NCI-H146 treated with DMSO at 0.1 percent for 48 hours (cell line): Measurements from ENCODE around the gene TFF2.
A peak's percentile ranks its signal among the peaks of the same experiment; 100 is the strongest.

Source experiments
- DNase-seq: peaks from one replicate; lab custom pipeline; 2025; ENCODE audit not compliant: unreplicated experiment; lab: John Stamatoyannopoulos, UW

TFF2 gene

DNA sequence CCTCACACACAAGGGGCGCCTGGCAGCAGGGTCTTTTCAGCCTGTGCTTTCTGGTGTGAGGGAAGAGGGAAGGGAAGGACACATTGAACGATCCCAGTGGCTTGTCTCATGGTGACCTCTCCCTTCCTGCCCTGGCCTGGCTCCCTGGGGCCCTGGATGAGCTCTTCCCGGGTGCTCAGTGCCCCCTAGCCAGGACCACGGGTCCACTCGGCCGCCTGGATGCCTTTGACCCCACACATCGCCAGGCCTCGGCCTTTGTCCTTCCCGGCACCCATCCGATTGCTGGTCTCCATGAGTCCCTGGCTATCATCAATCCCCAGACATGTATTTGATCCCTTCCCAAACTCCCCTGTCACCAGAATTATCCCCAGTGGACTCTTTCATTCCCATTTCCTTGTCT lies 29.6 kb downstream of the TFF2 start:
- no peak for DNase-seq

DNA sequence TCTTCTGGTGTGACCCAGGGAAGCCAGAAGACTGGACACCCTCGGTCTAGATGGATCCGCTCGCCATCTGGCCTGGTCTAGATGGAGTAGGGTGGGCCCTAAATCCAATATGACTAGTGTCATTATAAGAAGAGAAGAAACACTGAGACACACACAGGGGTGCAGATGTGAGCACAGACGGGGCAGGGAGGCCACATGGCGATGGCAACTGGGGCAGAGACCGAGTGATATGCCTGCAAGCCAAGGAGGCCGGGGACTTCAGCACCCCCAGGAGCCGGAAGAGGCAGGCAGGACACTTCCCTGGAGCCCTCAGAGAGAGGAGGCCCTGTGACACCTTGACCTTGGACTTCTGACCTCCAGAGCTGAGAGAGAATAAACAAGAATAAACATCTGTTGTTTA lies 30.0 kb downstream of the TFF2 start:
- DNase-seq = no peak

DNA sequence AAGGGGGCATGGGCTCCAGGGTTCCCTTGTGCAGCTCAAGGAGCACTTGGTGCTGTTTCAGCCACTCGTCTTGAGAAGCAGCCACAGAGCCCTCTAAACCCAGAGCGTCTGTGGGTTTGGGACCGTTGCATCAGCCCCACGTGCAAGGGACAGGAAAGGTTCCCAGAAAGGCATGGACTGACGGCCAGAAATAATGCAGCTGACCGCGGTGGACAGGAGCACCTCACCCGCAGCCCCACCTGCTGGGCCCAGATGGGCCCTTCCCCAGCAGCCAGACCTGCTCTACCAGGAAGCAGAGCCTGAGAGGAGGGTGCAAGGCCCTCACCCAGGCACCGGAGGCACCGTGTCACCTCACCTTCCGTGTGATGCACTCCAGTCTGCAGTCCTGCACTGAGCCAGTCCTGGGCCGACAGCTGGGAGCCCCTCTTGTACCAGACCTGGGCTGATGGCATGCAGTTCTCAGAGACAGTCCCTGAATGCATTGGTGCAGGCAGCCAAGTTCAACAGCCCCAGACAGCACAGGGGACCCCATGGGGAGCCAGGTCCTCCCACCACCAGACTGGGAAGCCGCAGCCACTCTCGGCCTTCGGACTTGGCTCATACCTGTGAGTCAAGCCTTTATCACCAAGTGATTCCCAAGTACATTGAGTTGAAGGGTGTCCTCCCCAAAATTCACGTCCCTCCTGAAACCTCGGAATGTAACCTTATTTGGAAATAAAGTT lies 30.8 kb downstream of the TFF2 start:
- no peak for DNase-seq

DNA sequence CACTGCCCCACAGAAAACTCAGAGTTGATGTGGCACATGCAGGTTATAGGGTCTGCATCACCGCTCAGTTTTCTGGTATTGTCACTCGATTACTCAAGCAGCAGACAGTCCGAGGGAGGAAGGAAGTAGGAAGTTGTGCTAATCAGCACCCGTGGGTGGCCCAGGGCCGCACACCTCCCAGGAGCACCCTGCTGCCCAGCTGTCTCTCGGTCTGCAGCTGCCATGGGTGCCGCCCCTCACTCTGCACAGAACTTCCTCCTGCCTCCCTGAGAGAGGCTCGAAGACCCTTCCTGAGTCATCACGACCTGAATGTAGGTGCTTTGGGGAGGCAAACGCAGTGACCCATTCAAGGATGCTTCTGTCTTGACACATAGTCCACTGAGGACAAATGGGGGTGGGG lies 31.4 kb downstream of the TFF2 start:
- DNase-seq = no peak

DNA sequence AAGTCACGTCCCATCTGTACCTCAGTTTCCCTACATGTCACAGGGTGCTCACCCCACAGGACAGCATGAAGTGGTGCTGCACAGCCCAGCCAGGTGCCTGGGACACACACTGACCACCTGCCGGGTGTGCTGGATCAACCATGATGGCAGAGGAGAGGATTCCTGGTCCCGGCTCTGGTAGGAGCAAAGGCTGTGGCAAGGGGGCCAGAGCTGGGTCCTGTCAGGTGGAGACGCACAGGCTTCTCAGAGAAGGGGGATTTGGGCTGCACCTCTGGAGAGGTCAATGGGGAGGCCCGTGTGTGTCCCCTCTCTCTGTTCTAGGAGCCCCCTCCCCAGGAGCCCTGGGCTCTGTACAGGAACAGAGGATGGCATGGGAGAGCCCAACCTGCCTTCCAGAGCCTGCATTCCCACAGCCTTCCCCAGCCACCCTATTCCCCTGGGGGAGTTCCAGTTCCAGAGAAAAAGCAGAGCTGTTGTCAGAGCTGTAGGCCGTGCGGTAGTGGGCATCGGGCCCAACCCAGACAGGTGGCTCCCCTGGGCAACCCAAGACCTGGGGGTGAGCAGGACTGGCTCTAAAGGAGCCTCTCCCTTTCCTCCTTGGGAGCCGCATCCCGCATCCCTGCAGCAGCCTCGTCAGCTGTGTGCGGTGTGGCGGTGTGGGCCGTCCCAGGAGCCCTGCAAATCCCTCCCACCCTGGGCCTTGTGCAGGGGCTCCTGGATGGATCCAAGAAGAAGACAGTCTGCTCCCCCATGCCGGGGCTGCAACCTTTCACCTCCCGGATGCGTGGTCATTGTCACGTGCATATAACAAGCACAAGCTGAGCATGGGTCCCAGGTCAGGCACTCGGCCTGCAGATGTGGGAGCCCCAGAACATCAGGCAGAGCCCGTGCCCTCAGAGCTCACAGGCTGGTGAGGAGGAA lies 32.7 kb downstream of the TFF2 start:
- DNase-seq = no peak

DNA sequence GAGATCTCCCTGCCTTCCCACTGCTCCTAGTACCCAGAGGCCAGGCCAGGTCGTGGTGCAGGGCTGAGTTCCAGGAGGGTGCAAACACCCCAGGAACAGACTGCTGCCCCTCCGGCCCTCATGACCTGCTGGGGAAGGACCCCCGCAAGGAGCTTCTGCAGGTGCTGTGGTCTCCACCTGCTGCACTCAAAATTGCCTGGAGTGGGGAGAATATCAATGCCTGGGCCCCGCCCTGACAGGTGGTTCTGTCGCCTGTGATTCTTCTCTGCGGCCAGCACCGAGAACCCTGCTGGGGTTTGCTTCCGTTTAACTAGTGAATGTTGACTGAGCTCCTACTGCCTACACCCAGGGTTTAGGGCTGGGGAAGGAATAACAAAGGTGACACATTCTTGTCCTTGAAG lies 33.5 kb downstream of the TFF2 start:
- peak; percentile 88 for DNase-seq

DNA sequence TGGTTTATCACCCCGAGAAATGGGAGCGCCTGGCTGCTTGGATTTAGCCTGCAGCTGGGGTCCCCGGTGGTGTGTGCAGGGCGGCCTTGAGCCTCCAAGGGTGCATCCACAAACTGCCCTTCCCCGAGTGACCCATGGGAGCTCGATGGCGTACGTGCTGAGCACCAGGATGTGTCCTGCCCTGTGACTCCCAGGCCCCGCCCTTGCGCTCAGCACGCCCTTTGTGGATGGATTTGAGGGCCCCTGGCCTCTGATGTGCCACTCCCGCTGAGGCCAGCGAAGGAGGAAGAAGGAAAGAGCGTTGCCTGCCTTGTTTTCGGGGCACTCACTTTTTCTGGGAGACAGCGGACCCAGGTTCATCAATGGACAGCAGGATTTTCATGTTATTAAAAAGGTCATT lies 33.9 kb downstream of the TFF2 start:
- DNase-seq = peak; percentile 20

DNA sequence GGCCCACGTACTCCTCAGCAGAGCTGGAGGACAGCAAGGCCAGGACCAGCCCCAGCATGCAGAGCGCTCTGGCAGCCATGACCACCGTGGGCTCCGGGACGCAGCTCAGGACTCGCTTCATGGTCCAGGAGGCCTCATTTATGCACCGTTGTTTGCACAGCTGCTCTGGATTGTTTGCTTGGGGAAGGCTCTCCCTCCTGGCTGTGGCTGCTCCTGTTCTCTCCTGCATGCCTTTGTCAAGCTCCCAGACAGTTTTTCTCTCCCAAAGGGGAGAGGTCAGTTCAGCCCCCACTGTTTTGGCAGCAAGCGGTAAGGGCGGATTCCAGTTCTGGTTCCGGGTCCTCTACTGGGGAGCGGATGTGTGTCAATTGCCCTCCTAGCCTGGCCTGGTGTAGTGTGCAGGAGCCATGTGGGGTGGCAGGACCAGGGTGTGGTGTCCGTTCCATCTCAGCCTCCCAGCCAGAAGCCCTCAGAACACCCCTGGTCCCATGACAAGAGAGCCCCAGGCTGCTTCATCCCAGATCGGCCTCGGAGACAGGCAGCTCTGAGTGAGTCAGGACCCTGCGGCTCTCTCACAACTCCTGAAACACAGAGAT lies 35.4 kb downstream of the TFF2 start, which contains the start of gene TFF3:
Gene TFF3 (minus strand): TSS at position 114 of the 596 bp plus-strand sequence. CDS start 35 bp downstream, at position 79.
- DNase-seq = peak; percentile 95

DNA sequence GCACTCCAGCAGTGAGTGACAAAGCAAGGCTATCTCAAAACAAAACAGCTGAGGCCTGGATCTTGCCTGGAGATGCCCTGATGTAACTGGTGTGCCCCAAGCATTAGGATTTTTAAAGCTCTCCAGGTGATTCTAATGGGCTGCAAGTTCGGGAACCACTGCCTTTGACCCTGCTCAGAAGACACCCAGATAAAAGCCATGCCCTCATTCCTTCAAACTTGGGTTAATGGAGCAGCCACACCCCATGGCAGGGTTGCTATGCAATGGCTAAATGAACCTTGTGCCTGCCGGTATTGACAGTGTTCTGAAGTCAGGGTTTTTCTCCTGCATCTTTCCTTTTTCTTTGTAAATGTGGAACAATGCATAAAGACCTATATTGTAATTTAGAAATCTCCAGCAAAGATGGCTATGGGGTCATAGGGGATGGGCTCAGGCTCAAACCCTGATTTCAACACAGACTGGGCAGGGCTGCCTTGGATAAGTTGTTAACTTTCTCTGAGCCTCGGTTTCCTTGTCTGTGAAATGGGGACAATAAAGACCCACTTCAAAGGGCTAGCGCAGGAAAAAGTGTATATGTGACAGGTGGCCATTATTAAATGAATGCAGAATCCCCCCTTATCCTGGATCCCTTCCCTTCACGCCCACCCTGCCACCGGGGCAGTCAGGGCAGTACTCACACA lies 36.0 kb downstream of the TFF2 start:
- no peak for DNase-seq

DNA sequence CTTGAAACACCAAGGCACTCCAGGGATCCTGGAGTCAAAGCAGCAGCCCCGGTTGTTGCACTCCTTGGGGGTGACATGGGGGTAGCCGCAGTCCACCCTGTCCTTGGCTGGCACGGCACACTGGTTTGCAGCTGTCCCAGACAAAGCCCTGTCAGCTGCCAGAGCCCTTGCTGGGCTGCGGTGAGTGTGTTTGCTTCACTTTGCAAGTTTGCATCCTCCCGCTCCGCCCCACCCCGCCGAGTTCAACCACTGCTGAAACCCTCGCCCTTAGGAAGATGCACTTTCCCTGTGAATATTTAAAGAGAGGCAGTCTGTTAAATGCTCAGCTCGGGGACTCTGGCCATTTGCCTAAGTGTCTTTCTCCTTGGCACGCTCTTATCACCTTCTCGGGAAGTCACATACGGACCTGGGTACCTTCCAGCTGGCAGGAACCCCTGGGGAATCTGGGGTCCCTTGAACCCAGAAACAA lies 37.3 kb downstream of the TFF2 start:
- peak; percentile 57 for DNase-seq

DNA sequence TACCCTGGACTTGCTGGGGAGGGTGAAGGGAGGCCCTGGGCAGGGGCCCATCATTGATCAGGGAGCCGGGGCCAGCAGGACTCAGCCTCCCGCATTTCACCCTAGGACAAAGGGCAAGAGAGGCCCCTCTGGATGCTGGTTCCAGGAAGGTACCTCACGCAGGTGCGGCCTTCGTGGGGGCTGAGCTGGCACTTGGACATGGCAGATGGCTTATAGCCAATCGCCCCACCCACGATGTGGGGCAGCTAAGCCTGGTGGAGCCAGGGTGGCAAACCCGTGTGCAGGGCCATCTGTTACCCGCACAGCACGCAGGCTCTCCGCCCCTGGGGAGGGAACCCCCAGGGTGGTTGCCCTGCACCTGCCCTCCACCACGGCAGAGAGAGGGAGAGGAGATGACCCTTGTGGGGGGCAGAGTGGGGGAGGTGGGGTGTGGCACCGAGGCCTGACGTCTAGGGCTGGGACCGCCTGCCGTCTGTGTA lies 38.1 kb downstream of the TFF2 start:
- no peak for DNase-seq

DNA sequence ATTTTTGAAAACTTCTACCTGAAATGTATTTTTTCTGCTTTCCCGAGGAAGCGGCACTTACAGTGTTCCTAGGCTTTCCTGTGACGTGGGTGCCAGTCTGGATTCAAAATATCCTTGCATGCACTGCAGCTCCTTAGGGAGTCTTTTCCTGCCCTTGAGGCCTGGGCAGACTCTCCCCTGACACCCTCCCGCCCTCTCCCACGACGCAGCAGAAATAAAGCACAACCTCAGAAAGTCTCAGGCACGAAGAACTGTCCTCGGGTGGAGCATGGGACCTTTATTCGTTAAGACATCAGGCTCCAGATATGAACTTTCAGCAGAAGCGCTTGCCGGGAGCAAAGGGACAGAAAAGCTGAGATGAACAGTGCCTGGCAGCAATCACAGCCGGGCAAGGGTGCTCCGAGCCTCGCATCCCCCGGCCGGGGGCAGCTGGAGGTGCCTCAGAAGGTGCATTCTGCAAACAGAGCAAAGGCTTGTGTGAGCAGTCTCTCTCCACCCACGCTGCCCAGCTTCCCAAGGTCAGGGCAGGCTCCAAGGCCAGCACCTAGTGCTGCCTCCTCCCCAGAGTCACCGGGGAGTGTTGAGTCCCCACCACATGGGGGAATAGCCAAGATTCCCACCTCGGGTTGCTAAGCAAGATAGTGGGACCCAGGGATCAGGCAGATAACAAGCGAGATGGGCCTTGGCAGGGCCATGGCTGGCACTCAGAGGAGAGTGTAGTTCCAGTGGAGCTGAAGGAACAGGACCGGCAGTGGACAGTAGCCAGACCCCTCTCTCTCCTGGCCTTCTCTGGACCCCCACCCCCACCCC lies 38.8 kb downstream of the TFF2 start:
- DNase-seq = no peak

DNA sequence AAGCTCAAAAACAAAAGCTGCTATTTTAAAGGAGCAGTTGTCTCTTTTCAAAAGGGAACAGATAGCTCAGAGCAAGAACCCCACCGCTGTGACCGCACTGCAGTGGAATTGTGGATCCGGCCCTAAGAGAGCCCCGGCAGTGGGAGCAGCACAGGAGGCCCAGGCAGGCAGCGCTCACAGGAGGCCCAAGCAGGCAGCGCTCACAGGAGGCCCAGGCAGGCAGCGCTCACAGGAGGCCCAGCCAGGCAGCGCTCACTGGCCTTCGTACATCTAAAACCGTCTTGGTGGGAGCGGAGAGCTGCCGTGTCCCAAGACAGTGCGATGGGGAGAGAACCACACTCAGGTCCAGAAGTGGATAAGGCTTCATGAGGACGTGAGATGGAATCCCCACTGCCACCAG lies 39.6 kb downstream of the TFF2 start:
- DNase-seq = no peak

DNA sequence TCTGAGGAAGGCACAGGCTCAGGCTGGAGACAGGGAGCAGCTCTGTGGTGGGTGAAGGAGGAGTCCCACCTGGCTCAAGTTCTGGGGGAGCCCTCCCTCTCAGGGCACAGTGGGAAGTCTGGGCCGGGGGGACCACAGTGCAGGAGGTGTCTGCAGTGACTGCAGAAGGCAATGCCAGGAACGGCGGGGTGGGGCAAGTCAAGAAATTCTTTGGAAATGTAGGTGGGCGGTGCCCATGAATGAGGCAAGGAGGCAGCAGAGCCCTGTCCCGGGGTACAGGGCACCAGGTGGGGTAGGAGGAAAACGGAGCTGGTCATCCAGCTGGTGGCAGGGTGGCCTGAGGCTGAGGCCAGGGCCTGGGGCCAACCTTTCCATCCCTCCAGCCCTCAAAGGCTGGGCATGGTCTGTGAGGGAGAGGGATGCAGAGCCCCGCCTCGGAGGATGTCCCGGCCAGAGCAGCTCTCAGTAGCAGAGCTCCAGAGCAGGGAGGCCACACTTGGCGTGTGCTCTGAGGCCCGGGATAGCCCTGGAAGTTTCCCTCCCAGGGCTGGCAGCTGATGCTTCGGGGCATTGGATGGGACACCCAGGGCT lies 40.3 kb downstream of the TFF2 start:
- no peak for DNase-seq

DNA sequence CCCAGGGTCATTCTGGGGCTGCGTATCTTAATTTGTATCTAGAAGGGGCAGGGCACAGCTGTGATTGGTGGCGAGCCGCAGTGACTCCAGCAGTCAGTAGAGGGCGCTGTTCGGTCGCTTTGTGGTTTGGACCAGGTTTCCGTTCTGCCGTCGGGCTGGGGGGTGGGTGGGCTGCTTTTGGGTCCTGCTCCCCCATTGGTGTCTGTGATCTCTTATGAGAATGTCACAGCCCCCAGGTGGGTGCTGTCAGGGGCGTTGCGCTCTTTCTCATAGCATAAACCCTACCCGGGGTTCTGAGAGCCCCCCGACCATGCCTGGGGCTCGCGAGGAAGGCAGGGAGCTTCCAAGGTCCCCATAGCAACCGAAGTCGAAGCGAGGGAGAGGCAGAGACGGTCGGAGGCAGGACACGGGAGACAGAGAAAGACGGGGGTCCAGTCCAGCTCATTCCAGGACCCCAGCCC lies 41.0 kb downstream of the TFF2 start:
- DNase-seq = peak; percentile 8

DNA sequence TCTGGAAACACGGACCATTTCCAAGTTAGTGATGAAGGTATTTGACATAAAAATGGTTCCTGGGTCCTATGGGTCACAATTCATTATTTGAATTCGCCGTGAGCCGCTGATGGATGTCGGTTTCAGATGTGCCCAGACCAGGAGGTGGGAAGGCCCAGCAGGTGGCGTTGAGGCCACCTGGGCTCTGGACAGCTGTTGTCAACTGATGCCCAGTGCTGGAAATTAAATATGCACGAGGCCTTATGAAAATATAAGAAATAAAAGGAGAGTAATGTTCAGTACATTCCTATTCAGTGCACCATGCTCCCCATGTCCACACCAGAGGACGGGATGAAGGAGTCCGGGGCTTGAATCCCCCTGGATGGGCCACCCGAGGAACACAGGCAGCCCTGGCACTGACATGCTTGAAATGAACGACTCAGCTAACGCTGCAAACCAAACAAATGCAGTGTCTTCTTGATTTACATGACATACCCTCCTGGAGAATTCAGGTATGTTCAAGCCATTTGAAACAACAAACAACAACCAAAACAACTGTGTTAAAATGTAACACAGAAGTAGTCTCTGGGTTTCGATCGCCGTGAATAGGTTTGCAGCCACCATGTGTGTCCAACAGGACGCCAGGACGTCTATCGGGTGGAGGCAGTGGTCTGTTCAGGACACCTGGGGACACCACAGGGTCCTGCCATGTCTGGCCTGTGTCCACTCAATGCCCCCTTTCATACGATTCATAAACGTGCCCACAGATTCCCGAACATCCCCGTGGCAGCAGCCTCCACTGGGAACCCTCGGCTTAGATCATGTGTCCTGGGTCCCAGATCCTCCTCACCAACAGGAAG lies 41.7 kb downstream of the TFF2 start:
- no peak for DNase-seq

DNA sequence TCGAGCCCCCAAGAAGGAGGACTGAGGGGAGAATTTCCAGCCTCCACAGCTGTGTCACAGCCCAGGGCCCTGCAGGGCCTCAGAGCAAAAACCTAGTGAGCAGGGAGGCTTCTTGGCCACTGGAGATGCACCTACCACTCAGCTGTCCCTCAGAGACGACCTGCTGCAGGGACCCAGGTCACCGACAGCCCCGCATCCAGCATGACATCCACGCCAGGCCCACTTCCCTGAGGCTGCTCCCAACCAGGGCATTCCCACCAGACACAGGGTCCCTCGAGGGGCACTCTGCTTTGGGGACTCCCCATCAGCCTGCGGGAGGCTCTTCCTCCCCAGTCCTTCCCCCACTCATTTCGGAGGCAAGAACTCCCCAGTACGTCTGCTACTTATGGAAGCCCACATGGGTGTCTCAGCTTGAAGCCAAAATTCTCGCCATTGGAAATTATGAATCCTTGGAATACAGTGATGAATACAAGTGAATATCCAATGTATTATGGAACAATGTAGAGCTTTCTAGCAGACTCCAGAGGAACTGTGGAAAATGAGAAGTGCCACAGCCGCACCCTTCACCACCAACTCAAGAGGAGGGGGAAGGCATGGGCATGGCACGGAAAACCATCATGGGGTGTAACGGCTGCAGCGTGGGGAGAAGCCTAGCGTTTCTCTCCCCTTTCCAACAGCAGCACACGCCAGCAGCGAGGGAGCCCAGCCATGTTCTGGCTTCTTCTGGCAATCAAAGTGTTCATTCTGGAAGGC lies 42.5 kb downstream of the TFF2 start:
- DNase-seq = no peak

DNA sequence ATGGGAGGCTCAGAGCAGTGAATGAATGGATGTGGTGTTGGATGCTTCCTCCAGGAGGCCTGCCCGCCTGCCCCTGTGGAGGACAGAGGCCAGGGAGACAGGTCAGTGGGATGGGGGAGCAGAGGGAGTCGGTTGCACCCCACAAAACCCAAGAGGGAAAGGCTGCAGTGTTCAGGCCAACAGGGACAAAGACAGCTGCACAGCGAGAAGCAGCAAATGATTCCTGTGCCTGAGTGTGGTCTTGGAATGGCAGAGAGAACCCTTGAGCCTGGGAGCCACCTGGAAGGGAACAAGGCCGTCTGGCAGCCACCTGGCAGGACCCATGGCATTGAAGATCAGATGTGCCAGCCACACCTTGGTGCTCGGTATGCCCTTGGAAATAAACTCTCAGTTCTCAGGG lies 43.7 kb downstream of the TFF2 start:
- no peak for DNase-seq
